Brain microvascular endothelial cell (primary cell): ENCODE results near the gene MAP1B.

ENCODE experiments used
- DNase-seq: peaks from one replicate; pipeline ENCODE4 v3.0.0-alpha.2; 2020
- H3K27ac ChIP-seq: fragments of 250-450 bp; sonication (Bioruptor Pico); 2 replicates; pipeline ENCODE4 v1.5.1; 2020; ENCODE audit warnings: mild to moderate bottlenecking, moderate library complexity
- H3K27me3 ChIP-seq: fragments of 250-450 bp; sonication (Bioruptor Pico); replicated peaks from 2 replicates; pipeline ENCODE4 v1.5.1; 2020; ENCODE audit warnings: mild to moderate bottlenecking
- H3K36me3 ChIP-seq: fragments of 250-450 bp; sonication (Bioruptor Pico); replicated peaks from 2 replicates; pipeline ENCODE4 v1.5.1; 2020; ENCODE audit warnings: mild to moderate bottlenecking
- H3K4me3 ChIP-seq: 2 replicates; pipeline ENCODE4 v1.5.1; 2011; ENCODE audit warnings: low read depth, mild to moderate bottlenecking, control low read depth, low read length, moderate library complexity
- CTCF ChIP-seq: IDR thresholded peaks from 2 replicates; pipeline ENCODE4 v1.5.1; 2011; ENCODE audit warnings: low read depth, mild to moderate bottlenecking, moderate library complexity, low read length, control low read depth, inconsistent platforms; ENCODE audit errors: missing control alignments
- in situ Hi-C: cut with HindIII; loops from 2 replicates; pipeline ENCODE4 v1.10.0; 2017; ENCODE audit warnings: low sequenced_read_pairs, low pct_ligation_motif_present

The MAP1B gene

GRCh38 chr5:72145348-72145747, 38.1 kb downstream of the MAP1B start:
- no peak for TF ChIP-seq CTCF
- no peaks in the 10 kb centered on the region for H3K27me3 ChIP-seq
- in situ Hi-C loops: no loop called here
- no peak overlapping the region for H3K27ac ChIP-seq
- H3K36me3 ChIP-seq: peaks cover 13% of the 10 kb centered on the region
- no peak overlapping the region for H3K4me3 ChIP-seq
- DNase-seq: no peak

GRCh38 chr5:72146056-72146455, 38.8 kb downstream of the MAP1B start:
- Histone ChIP-seq H3K4me3 (no peak overlapping the region), H3K27ac (no peak overlapping the region), H3K36me3 (peaks cover 10% of the 10 kb centered on the region), H3K27me3 (no peaks in the 10 kb centered on the region)
- TF ChIP-seq CTCF: no peak
- no peak for DNase-seq
- in situ Hi-C loops: no loop called here

- H3K27me3 ChIP-seq: no peaks in the 10 kb centered on the region
- no peak for DNase-seq
- in situ Hi-C loops: no loop called here
- no peak overlapping the region for H3K27ac ChIP-seq
- TF ChIP-seq CTCF: no peak
- no peak overlapping the region for H3K4me3 ChIP-seq
- H3K36me3 ChIP-seq: peaks cover 8% of the 10 kb centered on the region
These were observed 40.3 kb downstream of the MAP1B start for GRCh38 chr5:72147569-72147968.

- H3K27ac ChIP-seq: no peak overlapping the region
- no peak overlapping the region for H3K4me3 ChIP-seq
- in situ Hi-C loops: no loop called here
- TF ChIP-seq CTCF: peak; percentile 37
- no peaks in the 10 kb centered on the region for H3K27me3 ChIP-seq
- H3K36me3 ChIP-seq: peaks cover 8% of the 10 kb centered on the region
- no peak for DNase-seq
These were observed 42.5 kb downstream of the MAP1B start for GRCh38 chr5:72149742-72150141.

- DNase-seq: no peak
- in situ Hi-C loops: no loop called here
- H3K4me3 ChIP-seq: no peak overlapping the region
- peaks cover 8% of the 10 kb centered on the region for H3K36me3 ChIP-seq
- H3K27me3 ChIP-seq: no peaks in the 10 kb centered on the region
- TF ChIP-seq CTCF: no peak
- H3K27ac ChIP-seq: peak overlapping the region; percentile 71
These were observed 43.9 kb downstream of the MAP1B start for GRCh38 chr5:72151169-72151568.

- peaks cover 10% of the 10 kb centered on the region for H3K36me3 ChIP-seq
- H3K4me3 ChIP-seq: no peak overlapping the region
- no peak for TF ChIP-seq CTCF
- in situ Hi-C loops: no loop called here
- peak overlapping the region; percentile 71 for H3K27ac ChIP-seq
- no peaks in the 10 kb centered on the region for H3K27me3 ChIP-seq
- no peak for DNase-seq
These were observed 44.4 kb downstream of the MAP1B start for GRCh38 chr5:72151646-72152045.
